HEK293T (cell line): ENCODE results near the gene FAM47E.

Experiments
- ARNT ChIP-seq: fragments of 450-650 bp; IDR thresholded peaks from 2 replicates; pipeline ENCODE4 v1.6.1; 2017; ENCODE audit warnings: mild to moderate bottlenecking
- BHLHE40 ChIP-seq: fragments of 450-650 bp; IDR thresholded peaks from 2 replicates; pipeline ENCODE4 v1.6.1; 2016; ENCODE audit warnings: mild to moderate bottlenecking, moderate library complexity, borderline replicate concordance
- ELF4 ChIP-seq: fragments of 450-650 bp; IDR thresholded peaks from 2 replicates; pipeline ENCODE4 v1.6.1; 2017; ENCODE audit warnings: antibody characterized with exemption
- FOXA1 ChIP-seq: fragments of 450-650 bp; IDR thresholded peaks from 2 replicates; pipeline ENCODE4 v1.6.1; 2016; ENCODE audit warnings: mild to moderate bottlenecking
- FOXK2 ChIP-seq: fragments of 450-650 bp; IDR thresholded peaks from 2 replicates; pipeline ENCODE4 v1.6.1; 2016; ENCODE audit warnings: mild to moderate bottlenecking
- FOXM1 ChIP-seq: fragments of 450-650 bp; IDR thresholded peaks from 2 replicates; pipeline ENCODE4 v1.6.1; 2017; ENCODE audit warnings: mild to moderate bottlenecking, borderline replicate concordance
- HDGF ChIP-seq: fragments of 450-650 bp; IDR thresholded peaks from 2 replicates; pipeline ENCODE4 v1.6.1; 2017; ENCODE audit warnings: antibody characterized with exemption, borderline replicate concordance
- L3MBTL2 ChIP-seq: fragments of 450-650 bp; conservative IDR thresholded peaks from 2 replicates; pipeline ENCODE4 v1.6.1; 2016; ENCODE audit warnings: mild to moderate bottlenecking
- LEF1 ChIP-seq: fragments of 450-650 bp; IDR thresholded peaks from 2 replicates; pipeline ENCODE4 v1.6.1; 2017; ENCODE audit warnings: mild to moderate bottlenecking, borderline replicate concordance
- NFRKB ChIP-seq: fragments of 450-650 bp; IDR thresholded peaks from 2 replicates; pipeline ENCODE4 v1.6.1; 2016; ENCODE audit warnings: mild to moderate bottlenecking, moderate library complexity
- SP1 ChIP-seq: fragments of 450-650 bp; IDR thresholded peaks from 2 replicates; pipeline ENCODE4 v1.6.1; 2017
- SUZ12 ChIP-seq: fragments of 450-650 bp; IDR thresholded peaks from 2 replicates; pipeline ENCODE4 v1.6.1; 2016; ENCODE audit warnings: mild to moderate bottlenecking
- TARDBP ChIP-seq: fragments of 450-650 bp; IDR thresholded peaks from 2 replicates; pipeline ENCODE4 v1.6.1; 2016
- TF ChIP-seq, protein P1 (sequence below): fragments of 450-650 bp; IDR thresholded peaks from 2 replicates; pipeline ENCODE4 v1.6.1; 2016

DNA sequence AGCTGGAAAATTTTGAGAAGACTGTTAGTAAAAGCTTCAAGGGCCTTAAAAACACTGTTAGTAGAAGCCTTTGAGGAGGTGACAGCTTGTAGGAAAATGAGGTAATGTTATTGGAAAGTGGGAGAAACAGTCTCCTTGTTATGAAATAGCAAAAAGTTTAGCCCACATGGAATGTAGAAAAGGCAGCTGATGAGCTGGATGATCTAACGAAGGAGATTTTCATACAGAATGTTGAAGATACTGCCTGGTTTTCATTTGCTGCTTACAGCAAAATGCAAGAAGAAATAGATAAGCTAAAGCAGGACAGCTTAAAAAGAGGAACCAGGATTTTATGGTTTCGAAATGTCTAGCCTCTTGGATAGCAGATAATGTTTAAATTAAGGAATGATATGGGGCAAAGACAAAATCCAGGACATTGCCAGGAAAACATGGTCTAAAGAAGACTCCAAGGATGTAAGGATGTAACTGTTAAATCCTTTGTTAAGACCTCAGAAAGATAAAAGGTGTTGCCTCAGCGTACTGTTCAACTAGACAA lies 44.8 kb downstream of the FAM47E start:
- TF ChIP-seq FOXM1, result no peak
- no peak for TF ChIP-seq ARNT
- TF ChIP-seq BHLHE40, result no peak
- TF ChIP-seq ELF4, result no peak
- no peak for TF ChIP-seq LEF1
- TF ChIP-seq SUZ12, result no peak
- TF ChIP-seq, protein P1, sequence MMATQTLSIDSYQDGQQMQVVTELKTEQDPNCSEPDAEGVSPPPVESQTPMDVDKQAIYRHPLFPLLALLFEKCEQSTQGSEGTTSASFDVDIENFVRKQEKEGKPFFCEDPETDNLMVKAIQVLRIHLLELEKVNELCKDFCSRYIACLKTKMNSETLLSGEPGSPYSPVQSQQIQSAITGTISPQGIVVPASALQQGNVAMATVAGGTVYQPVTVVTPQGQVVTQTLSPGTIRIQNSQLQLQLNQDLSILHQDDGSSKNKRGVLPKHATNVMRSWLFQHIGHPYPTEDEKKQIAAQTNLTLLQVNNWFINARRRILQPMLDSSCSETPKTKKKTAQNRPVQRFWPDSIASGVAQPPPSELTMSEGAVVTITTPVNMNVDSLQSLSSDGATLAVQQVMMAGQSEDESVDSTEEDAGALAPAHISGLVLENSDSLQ, result no peak
- TF ChIP-seq HDGF, result no peak
- TF ChIP-seq FOXK2, result no peak
- no peak for TF ChIP-seq NFRKB
- no peak for TF ChIP-seq TARDBP
- TF ChIP-seq L3MBTL2, result no peak
- TF ChIP-seq SP1, result no peak
- TF ChIP-seq FOXA1, result no peak
